ENCODE measurements around the gene REEP6.
A peak's percentile ranks its signal among the peaks of the same experiment; 100 is the strongest.

REEP6 gene

DNA sequence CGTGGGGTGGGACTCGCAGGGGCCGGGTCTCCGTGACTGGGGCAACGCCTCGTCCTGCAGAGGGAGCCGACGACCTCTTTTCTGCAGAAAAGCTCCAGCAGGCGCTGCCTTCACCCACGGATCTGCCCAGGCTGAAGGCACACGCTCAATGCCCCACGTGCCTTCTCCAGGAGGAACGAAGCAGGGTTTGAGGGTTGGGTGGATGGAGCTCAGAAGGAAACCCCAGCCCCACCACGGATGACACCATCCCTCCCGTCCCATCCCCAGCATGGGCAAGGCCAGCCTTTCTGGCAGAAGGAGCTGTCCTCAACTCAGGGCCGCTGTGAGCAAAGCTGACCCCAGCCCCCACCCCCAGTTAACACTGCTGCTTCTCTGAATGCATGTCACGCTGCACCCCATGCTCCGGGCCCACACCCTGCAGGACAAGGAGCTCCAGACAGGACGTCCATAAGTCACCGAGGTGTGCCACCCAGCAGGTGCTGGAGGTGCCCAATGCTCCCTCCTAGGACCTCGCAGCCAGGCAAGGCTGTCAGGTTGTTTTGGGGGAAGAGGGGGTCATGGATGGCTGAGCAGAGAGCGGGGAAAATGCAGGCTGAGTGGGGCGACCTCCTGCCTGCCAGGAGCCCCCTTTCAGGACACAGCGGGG, 19.3 kb upstream of the REEP6 start:
- H3K36me3 ChIP-seq (ENCODE audit: low read length) = no peaks in the 10 kb centered on the region
- peaks cover 5% of the 10 kb centered on the region; the same call in 1 of the 2 replicates for H3K79me2 ChIP-seq (ENCODE audit: insufficient read depth, low read length)
- no peak overlapping the region for H2AFZ ChIP-seq (ENCODE audit: low read depth, low read length, severe bottlenecking)
- no peaks in the 10 kb centered on the region for H3K27me3 ChIP-seq (ENCODE audit: low read length)
- H3F3A ChIP-seq (ENCODE audit: insufficient read depth) = no peaks in the 10 kb centered on the region
- H3K4me3 ChIP-seq (ENCODE audit: insufficient read depth, low read length, poor library complexity, severe bottlenecking) = no peak overlapping the region
- TF ChIP-seq, protein P1, sequence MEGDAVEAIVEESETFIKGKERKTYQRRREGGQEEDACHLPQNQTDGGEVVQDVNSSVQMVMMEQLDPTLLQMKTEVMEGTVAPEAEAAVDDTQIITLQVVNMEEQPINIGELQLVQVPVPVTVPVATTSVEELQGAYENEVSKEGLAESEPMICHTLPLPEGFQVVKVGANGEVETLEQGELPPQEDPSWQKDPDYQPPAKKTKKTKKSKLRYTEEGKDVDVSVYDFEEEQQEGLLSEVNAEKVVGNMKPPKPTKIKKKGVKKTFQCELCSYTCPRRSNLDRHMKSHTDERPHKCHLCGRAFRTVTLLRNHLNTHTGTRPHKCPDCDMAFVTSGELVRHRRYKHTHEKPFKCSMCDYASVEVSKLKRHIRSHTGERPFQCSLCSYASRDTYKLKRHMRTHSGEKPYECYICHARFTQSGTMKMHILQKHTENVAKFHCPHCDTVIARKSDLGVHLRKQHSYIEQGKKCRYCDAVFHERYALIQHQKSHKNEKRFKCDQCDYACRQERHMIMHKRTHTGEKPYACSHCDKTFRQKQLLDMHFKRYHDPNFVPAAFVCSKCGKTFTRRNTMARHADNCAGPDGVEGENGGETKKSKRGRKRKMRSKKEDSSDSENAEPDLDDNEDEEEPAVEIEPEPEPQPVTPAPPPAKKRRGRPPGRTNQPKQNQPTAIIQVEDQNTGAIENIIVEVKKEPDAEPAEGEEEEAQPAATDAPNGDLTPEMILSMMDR (IDR thresholded peaks at IDR 0.05; ENCODE audit: insufficient read depth, low read length, poor library complexity, severe bottlenecking) = no peak
- TF ChIP-seq EZH2phosphoT487 (conservative IDR thresholded peaks at IDR 0.05; ENCODE audit: low read length) = no peak
- peaks cover 3% of the 10 kb centered on the region; the same call in 1 of the 2 replicates for H4K20me1 ChIP-seq (ENCODE audit: low read depth, low read length)
- H3K9ac ChIP-seq (ENCODE audit: low read length) = no peak overlapping the region
- no peak overlapping the region for H3K27ac ChIP-seq (ENCODE audit: low read depth, low read length)
- no peaks in the 10 kb centered on the region for H3K9me3 ChIP-seq (ENCODE audit: insufficient read depth, low read length)
- H3K9me2 ChIP-seq (replicated peaks; ENCODE audit: insufficient read depth, low read length) = no peaks in the 10 kb centered on the region
- H3K4me2 ChIP-seq (ENCODE audit: low read depth, low read length, poor library complexity, severe bottlenecking) = peak overlapping the region; percentile 14

DNA sequence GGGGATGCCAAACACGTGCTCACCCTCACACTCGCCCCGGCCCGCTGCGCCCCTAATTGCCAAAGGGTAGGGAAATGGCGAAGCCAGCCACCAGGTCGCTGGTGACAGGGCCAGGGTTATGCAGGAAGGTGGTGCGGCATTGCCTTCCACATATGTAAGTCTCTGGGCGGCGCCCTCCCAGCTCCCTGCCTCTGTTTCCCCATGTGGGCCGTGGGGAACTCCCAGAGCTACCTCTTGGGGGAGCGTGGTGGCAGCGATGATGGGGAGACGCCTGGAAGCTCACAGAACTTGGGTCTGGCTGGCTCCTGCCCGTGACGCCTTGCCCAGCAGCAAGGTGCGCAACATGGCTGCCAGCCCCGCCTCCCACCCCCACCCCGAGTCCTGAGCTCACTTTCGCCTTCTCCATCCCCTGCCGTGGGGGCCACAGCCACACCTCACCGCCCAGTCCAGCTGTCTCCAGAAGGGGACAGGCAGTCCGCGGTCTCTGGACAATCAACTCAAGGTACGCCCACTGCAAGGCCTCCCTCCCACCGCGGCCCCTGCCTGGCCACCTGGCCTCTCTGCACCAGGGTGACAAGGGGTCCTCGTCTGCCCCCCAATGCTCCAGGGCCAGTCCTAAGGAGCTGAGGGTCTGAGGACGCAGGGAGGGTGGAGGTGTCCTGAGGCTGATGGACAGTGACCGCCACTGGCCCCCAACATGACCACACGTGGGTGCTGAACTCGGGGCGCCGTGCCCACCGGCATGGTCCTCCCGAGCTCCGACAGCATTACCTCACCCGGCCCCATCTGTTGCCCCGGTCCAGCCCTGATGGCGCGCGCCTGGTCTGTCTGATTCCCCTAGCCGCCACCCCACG, 18.5 kb upstream of the REEP6 start:
- TF ChIP-seq EZH2phosphoT487 (conservative IDR thresholded peaks at IDR 0.05; ENCODE audit: low read length) = no peak
- TF ChIP-seq, protein P1 (IDR thresholded peaks at IDR 0.05; ENCODE audit: insufficient read depth, low read length, poor library complexity, severe bottlenecking) = no peak
- Histone ChIP-seq H3K4me3 (ENCODE audit: insufficient read depth, low read length, poor library complexity, severe bottlenecking) (no peak overlapping the region), H3K4me2 (ENCODE audit: low read depth, low read length, poor library complexity, severe bottlenecking) (no peak overlapping the region), H3K79me2 (ENCODE audit: insufficient read depth, low read length) (peaks cover 9% of the 10 kb centered on the region; the same call in 1 of the 2 replicates), H3K36me3 (ENCODE audit: low read length) (no peaks in the 10 kb centered on the region), H3K27me3 (ENCODE audit: low read length) (no peaks in the 10 kb centered on the region), H2AFZ (ENCODE audit: low read depth, low read length, severe bottlenecking) (no peak overlapping the region), H4K20me1 (ENCODE audit: low read depth, low read length) (peaks cover 3% of the 10 kb centered on the region; the same call in 1 of the 2 replicates), H3K27ac (ENCODE audit: low read depth, low read length) (no peak overlapping the region), H3F3A (ENCODE audit: insufficient read depth) (no peaks in the 10 kb centered on the region), H3K9me3 (ENCODE audit: insufficient read depth, low read length) (no peaks in the 10 kb centered on the region), H3K9me2 (replicated peaks; ENCODE audit: insufficient read depth, low read length) (no peaks in the 10 kb centered on the region), H3K9ac (ENCODE audit: low read length) (no peak overlapping the region)

DNA sequence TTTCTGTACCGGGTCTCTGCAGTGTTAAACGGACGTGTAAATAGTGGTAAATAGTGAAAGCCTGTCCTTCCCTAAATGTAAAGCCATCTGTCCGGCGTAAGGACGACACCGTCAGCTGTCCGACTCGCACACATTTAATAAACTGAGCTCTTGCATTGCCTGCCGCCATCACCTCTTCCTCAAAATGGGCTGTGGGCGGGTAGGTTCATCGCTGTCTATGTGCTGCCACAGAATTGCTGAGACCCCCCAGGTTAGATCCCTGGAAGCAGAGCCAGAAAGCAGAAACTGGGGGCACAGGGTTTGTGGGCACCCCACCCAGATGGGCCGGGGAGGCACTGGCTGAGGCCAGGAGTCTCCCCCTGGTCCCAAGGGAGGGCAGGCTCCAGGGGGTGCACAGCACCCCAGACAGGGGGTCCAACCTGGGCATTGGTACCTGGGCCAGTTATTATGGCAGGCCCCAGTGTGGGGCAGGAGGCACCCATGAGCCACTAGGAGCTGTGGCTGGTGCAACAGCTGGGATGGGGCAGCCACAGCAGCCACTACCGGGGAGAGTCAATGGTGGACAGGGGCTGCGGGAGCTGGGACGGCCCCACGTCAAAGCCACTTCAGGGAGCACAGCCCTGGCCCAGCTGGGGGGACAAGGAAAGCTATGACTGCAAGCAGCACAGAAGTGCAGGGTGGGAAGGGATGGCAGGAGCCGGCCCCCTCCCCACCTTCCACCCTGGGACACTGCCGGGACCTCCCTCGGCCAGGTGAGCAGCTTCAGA, 17.7 kb upstream of the REEP6 start:
- no peaks in the 10 kb centered on the region for H3K9me2 ChIP-seq (replicated peaks; ENCODE audit: insufficient read depth, low read length)
- H3K4me3 ChIP-seq (ENCODE audit: insufficient read depth, low read length, poor library complexity, severe bottlenecking) = no peak overlapping the region
- H3K9me3 ChIP-seq (ENCODE audit: insufficient read depth, low read length) = no peaks in the 10 kb centered on the region
- H2AFZ ChIP-seq (ENCODE audit: low read depth, low read length, severe bottlenecking) = no peak overlapping the region
- no peak overlapping the region for H3K27ac ChIP-seq (ENCODE audit: low read depth, low read length)
- H3K36me3 ChIP-seq (ENCODE audit: low read length) = no peaks in the 10 kb centered on the region
- H3F3A ChIP-seq (ENCODE audit: insufficient read depth) = no peaks in the 10 kb centered on the region
- no peak overlapping the region for H3K4me2 ChIP-seq (ENCODE audit: low read depth, low read length, poor library complexity, severe bottlenecking)
- H3K9ac ChIP-seq (ENCODE audit: low read length) = no peak overlapping the region
- H3K79me2 ChIP-seq (ENCODE audit: insufficient read depth, low read length) = peaks cover 15% of the 10 kb centered on the region
- TF ChIP-seq, protein P1 (IDR thresholded peaks at IDR 0.05; ENCODE audit: insufficient read depth, low read length, poor library complexity, severe bottlenecking) = no peak
- no peak for TF ChIP-seq EZH2phosphoT487 (conservative IDR thresholded peaks at IDR 0.05; ENCODE audit: low read length)
- H4K20me1 ChIP-seq (ENCODE audit: low read depth, low read length) = peaks cover 3% of the 10 kb centered on the region; the same call in 1 of the 2 replicates
- H3K27me3 ChIP-seq (ENCODE audit: low read length) = no peaks in the 10 kb centered on the region

Data from SU-DHL-6 (cell line).